GM12878 (cell line): ENCODE measurements around the gene NKD1. TPM values are rescaled to one million over a fixed set of nuclear protein-coding genes. Genes with fewer than 3 reads are reported as not detected.

Experiments used
- ATF2 ChIP-seq: IDR thresholded peaks from 2 replicates; pipeline ENCODE4 v1.6.1; 2012; ENCODE audit warnings: low read length, inconsistent platforms
- ATF7 ChIP-seq: fragments of 450-650 bp; IDR thresholded peaks from 2 replicates; pipeline ENCODE4 v1.6.1; 2016; ENCODE audit warnings: low read depth, mild to moderate bottlenecking
- BACH1 ChIP-seq: fragments of 450-650 bp; IDR thresholded peaks from 2 replicates; pipeline ENCODE4 v1.6.1; 2017; ENCODE audit warnings: mild to moderate bottlenecking, borderline replicate concordance
- BHLHE40 ChIP-seq, 2 experiments: fragments of 450-650 bp in 1 of 2; IDR thresholded peaks; 2 replicates each; pipeline ENCODE4 v1.6.1; 2011 to 2017; ENCODE audit warnings: low read depth in 2 of 2, borderline replicate concordance in 1 of 2, improper control_type of control experiment in 1 of 2, low read length in 1 of 2, mild to moderate bottlenecking in 1 of 2
- CEBPB ChIP-seq, 2 experiments: fragments of 150-350 bp in 1 of 2; IDR thresholded peaks; 2 replicates each; pipeline ENCODE4 v1.6.1; 2012 to 2014; ENCODE audit warnings: low read depth in 2 of 2, low read length in 2 of 2, borderline replicate concordance in 1 of 2, inconsistent platforms in 1 of 2
- CHD2 ChIP-seq: IDR thresholded peaks from 2 replicates; pipeline ENCODE4 v1.6.1; 2011; ENCODE audit warnings: low read depth, low read length, improper control_type of control experiment, borderline replicate concordance
- ESRRA ChIP-seq: IDR thresholded peaks from 2 replicates; pipeline ENCODE4 v1.6.1; 2012; ENCODE audit warnings: mild to moderate bottlenecking, low read length, improper control_type of control experiment
- HDAC6 ChIP-seq: fragments of 200-600 bp; sonication (generic); IDR thresholded peaks from one replicate; pipeline ENCODE4 v1.8.0; 2017; ENCODE audit warnings: antibody characterized with exemption; ENCODE audit not compliant: unreplicated experiment
- IKZF2 ChIP-seq, 2 experiments: fragments of 450-650 bp; IDR thresholded peaks; 2 replicates each; pipeline ENCODE4 v1.6.1; 2017; ENCODE audit warnings: mild to moderate bottlenecking in 2 of 2, moderate library complexity in 2 of 2
- MXI1 ChIP-seq: fragments of 150-350 bp; IDR thresholded peaks from 2 replicates; pipeline ENCODE4 v1.6.1; 2011; ENCODE audit warnings: low read depth, mild to moderate bottlenecking, inconsistent platforms, low read length, improper control_type of control experiment
- PML ChIP-seq: IDR thresholded peaks from 2 replicates; pipeline ENCODE4 v1.6.1; 2012; ENCODE audit warnings: low read length, inconsistent platforms
- RFX5 ChIP-seq: IDR thresholded peaks from 2 replicates; pipeline ENCODE4 v1.6.1; 2011; ENCODE audit warnings: low read depth, low read length, improper control_type of control experiment
- SIX5 ChIP-seq: IDR thresholded peaks from 2 replicates; pipeline ENCODE4 v1.6.1; 2011; ENCODE audit warnings: mild to moderate bottlenecking, low read depth, low read length, moderate library complexity; ENCODE audit not compliant: severe bottlenecking
- SREBF1 ChIP-seq: IDR thresholded peaks from 2 replicates; pipeline ENCODE4 v1.6.1; 2012; ENCODE audit warnings: mild to moderate bottlenecking, low read length
- STAT3 ChIP-seq: IDR thresholded peaks from 2 replicates; pipeline ENCODE4 v1.6.1; 2011; ENCODE audit warnings: low read depth, low read length, improper control_type of control experiment
- ZNF207 ChIP-seq: fragments of 450-650 bp; IDR thresholded peaks from 2 replicates; pipeline ENCODE4 v1.6.1; 2014; ENCODE audit warnings: antibody characterized with exemption, mild to moderate bottlenecking, borderline replicate concordance
- ZNF622 ChIP-seq: fragments of 450-650 bp; IDR thresholded peaks from 2 replicates; pipeline ENCODE4 v1.6.1; 2017; ENCODE audit warnings: mild to moderate bottlenecking, inconsistent platforms
- ZNF687 ChIP-seq: fragments of 450-650 bp; IDR thresholded peaks from 2 replicates; pipeline ENCODE4 v1.6.1; 2017; ENCODE audit warnings: mild to moderate bottlenecking, moderate library complexity
- polyA plus RNA-seq, 11 experiments: library from polyadenylated mRNA; depleted of rRNA in 4 of 11; unstranded in 6 of 11; stranded (reverse) in 5 of 11; fragments of >200 nt; fragmentation: Nextera tagmentation in 4 of 11; fragmentation: Illumina TruSeq in 1 of 11; extraction: Ambion mirVana in 4 of 11; extraction: Trizol in 1 of 11; gene quantifications; 1 replicate in 1 of 11; 2 replicates in 10 of 11; pipeline versions ENCODE4 v1.2.1 to v1.2.3, GENCODE V29; 2011 to 2016; ENCODE audit warnings: inconsistent platforms in 2 of 11, missing spikeins in 2 of 11, low read depth in 1 of 11
- total RNA-seq, 4 experiments: library from RNA; depleted of rRNA in 3 of 4; stranded (reverse); fragments of >200 nt in 3 of 4; fragmentation: Illumina TruSeq in 1 of 4; extraction: Trizol in 1 of 4; gene quantifications; 2 replicates each; pipeline versions ENCODE4 v1.2.1 to v1.2.3, GENCODE V29; 2013 to 2021
- TF ChIP-seq, protein P1 (sequence below): fragments of 150-350 bp; IDR thresholded peaks from 2 replicates; pipeline ENCODE4 v1.6.1; 2014; ENCODE audit warnings: mild to moderate bottlenecking, low read depth, low read length
- TF ChIP-seq, protein P2 (sequence below): fragments of 450-650 bp; IDR thresholded peaks from 2 replicates; pipeline ENCODE4 v1.6.1; 2017; ENCODE audit warnings: borderline replicate concordance
- TF ChIP-seq, protein P3 (sequence below): IDR thresholded peaks from 2 replicates; pipeline ENCODE4 v1.6.1; 2012; ENCODE audit warnings: low read depth, low read length, improper control_type of control experiment

The NKD1 gene
- total and polyA plus RNA-seq, 10 of the 15 experiments (the other 5 are each of a cell fraction or from before 2014, with no cell fraction given), result under 0.01 to 0.49 (median 0.04) TPM; not detected in 2

DNA sequence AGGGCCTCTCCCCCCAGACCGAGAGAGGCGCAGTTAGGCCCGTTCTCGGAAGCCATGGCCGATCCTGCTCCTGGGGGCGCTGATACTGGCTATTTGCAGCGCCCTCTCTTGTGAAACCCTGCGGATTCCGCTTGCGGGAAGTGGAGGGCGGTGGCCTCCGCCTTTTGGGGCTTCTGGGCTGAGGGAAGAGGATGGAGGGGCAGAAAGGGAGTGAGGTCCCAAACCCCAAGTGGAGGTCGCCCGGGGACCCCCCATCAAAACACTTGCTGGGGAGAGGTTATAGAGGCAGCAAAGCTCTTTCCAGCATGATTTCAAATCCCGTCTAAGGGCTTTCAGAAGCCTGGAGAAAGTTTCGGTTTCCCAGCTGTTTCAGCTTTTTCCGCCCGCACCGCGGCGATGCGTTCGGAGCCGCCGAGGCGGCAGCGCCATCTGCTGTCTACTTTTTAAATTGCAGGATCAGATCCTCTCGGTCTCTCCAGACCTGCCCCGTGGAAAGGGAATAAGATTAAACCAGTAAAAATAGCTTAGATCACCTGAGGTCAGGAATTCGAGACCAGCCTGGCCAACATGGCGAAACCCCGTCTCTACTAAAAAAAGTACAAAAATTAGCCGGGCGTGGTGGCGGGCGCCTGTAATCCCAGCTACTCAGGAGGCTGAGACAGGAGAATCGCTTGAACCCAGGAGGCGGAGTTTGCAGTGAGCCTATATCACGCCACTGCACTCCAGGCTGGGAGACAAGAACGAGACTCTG, 117.1 kb downstream of the NKD1 start (continued):
- TF ChIP-seq, protein P1, sequence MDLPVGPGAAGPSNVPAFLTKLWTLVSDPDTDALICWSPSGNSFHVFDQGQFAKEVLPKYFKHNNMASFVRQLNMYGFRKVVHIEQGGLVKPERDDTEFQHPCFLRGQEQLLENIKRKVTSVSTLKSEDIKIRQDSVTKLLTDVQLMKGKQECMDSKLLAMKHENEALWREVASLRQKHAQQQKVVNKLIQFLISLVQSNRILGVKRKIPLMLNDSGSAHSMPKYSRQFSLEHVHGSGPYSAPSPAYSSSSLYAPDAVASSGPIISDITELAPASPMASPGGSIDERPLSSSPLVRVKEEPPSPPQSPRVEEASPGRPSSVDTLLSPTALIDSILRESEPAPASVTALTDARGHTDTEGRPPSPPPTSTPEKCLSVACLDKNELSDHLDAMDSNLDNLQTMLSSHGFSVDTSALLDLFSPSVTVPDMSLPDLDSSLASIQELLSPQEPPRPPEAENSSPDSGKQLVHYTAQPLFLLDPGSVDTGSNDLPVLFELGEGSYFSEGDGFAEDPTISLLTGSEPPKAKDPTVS, result 0 out of 2 replicates have a peak, but pooled peaks have one; percentile 20
- TF ChIP-seq BACH1, result no peak
- TF ChIP-seq ESRRA, result no peak
- no peak for TF ChIP-seq ZNF687
- TF ChIP-seq CHD2, result no peak
- TF ChIP-seq CEBPB (IDR thresholded peaks at IDR 0.05; ENCODE audit: borderline replicate concordance in 1 of 2, low read depth in 2 of 2, low read length in 2 of 2), result no peak
- TF ChIP-seq IKZF2 (IDR thresholded peaks at IDR 0.05), result 0 out of 4 replicates have a peak, but pooled peaks of 1 of the 2 experiments have one; percentile 13
- TF ChIP-seq, protein P2, sequence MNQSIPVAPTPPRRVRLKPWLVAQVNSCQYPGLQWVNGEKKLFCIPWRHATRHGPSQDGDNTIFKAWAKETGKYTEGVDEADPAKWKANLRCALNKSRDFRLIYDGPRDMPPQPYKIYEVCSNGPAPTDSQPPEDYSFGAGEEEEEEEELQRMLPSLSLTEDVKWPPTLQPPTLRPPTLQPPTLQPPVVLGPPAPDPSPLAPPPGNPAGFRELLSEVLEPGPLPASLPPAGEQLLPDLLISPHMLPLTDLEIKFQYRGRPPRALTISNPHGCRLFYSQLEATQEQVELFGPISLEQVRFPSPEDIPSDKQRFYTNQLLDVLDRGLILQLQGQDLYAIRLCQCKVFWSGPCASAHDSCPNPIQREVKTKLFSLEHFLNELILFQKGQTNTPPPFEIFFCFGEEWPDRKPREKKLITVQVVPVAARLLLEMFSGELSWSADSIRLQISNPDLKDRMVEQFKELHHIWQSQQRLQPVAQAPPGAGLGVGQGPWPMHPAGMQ, result no peak
- TF ChIP-seq, protein P3, sequence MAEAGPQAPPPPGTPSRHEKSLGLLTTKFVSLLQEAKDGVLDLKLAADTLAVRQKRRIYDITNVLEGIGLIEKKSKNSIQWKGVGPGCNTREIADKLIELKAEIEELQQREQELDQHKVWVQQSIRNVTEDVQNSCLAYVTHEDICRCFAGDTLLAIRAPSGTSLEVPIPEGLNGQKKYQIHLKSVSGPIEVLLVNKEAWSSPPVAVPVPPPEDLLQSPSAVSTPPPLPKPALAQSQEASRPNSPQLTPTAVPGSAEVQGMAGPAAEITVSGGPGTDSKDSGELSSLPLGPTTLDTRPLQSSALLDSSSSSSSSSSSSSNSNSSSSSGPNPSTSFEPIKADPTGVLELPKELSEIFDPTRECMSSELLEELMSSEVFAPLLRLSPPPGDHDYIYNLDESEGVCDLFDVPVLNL, result no peak
- no peak for TF ChIP-seq RFX5
- TF ChIP-seq PML, result no peak
- TF ChIP-seq HDAC6, result no peak
- TF ChIP-seq BHLHE40 (IDR thresholded peaks at IDR 0.05; ENCODE audit: borderline replicate concordance in 1 of 2, low read depth in 2 of 2, low read length in 1 of 2), result 0 out of 4 replicates have a peak, but pooled peaks of 1 of the 2 experiments have one; percentile 27
- no peak for TF ChIP-seq ATF7
- TF ChIP-seq MXI1, result no peak
- no peak for TF ChIP-seq SREBF1
- TF ChIP-seq ATF2, result no peak
- TF ChIP-seq ZNF622, result no peak
- no peak for TF ChIP-seq STAT3
- no peak for TF ChIP-seq SIX5
- 0 out of 2 replicates have a peak, but pooled peaks have one; percentile 25 for TF ChIP-seq ZNF207
